Central memory CD8-positive, alpha-beta T cell (primary cell): ENCODE data around the gene OR2G6.
A peak's percentile ranks its signal among the peaks of the same experiment; 100 is the strongest.
"Not testable (repeated sequence)": the region's sequence is repeated elsewhere in the genome, so short reads cannot be mapped to it uniquely, and the experiment has no call there.

Experiments used
- ATAC-seq: fragments of 150-1000 bp; cut with Tn5 transposase; replicated peaks from 2 replicates; pipeline ENCODE4 v1.10.0; 2022; ENCODE audit warnings: mild to moderate bottlenecking, moderate FRiP score, moderate number of reproducible peaks; ENCODE audit not compliant: poor library complexity, severe bottlenecking; ENCODE audit errors: extremely low read depth
- DNase-seq, 2 donors: peaks; one replicate each; pipeline ENCODE4 v3.0.0; 2021; ENCODE audit warnings: low spot score in 2 of 2
- H3K27ac Mint-ChIP-seq: one replicate; pipeline ENCODE4 v1.8.0; 2022; ENCODE audit warnings: low read depth, mild to moderate bottlenecking, moderate library complexity, mixed read lengths
- H3K27me3 Mint-ChIP-seq: one replicate; pipeline ENCODE4 v1.8.0; 2022; ENCODE audit warnings: mixed read lengths
- H3K36me3 Mint-ChIP-seq: one replicate; pipeline ENCODE4 v1.8.0; 2022; ENCODE audit warnings: mild to moderate bottlenecking, moderate library complexity, mixed read lengths; ENCODE audit not compliant: insufficient read depth
- H3K4me1 Mint-ChIP-seq: one replicate; pipeline ENCODE4 v1.8.0; 2022; ENCODE audit warnings: mixed read lengths
- H3K4me3 Mint-ChIP-seq: one replicate; pipeline ENCODE4 v1.8.0; 2022; ENCODE audit warnings: mild to moderate bottlenecking, moderate library complexity, mixed read lengths
- H3K9me3 Mint-ChIP-seq: one replicate; pipeline ENCODE4 v1.8.0; 2022; ENCODE audit warnings: mixed read lengths

Gene OR2G6

GRCh38 chr1:248537449-248537848 is 29.6 kb downstream of the OR2G6 start:
- not testable (repeated sequence) for ATAC-seq, H3K36me3 Mint-ChIP-seq, DNase-seq, H3K4me1 Mint-ChIP-seq, H3K4me3 Mint-ChIP-seq, H3K27ac Mint-ChIP-seq, H3K9me3 Mint-ChIP-seq, H3K27me3 Mint-ChIP-seq

- not testable (repeated sequence) for H3K27me3 Mint-ChIP-seq, H3K27ac Mint-ChIP-seq, H3K36me3 Mint-ChIP-seq, H3K4me1 Mint-ChIP-seq, H3K9me3 Mint-ChIP-seq, H3K4me3 Mint-ChIP-seq, DNase-seq, ATAC-seq
Measured at GRCh38 chr1:248547383-248547782, 39.5 kb downstream of the OR2G6 start.

- H3K27ac Mint-ChIP-seq, H3K9me3 Mint-ChIP-seq, ATAC-seq, H3K36me3 Mint-ChIP-seq, H3K4me1 Mint-ChIP-seq, H3K4me3 Mint-ChIP-seq, H3K27me3 Mint-ChIP-seq, DNase-seq: not testable (repeated sequence)
Measured at GRCh38 chr1:248551027-248551426, 43.2 kb downstream of the OR2G6 start.

GRCh38 chr1:248562672-248563071 is 54.8 kb downstream of the OR2G6 start, which contains the start of gene OR2T29:
Gene OR2T29 (minus strand): TSS chr1:248562772. CDS start chr1:248559491, 3,281 bp downstream.
- DNase-seq, H3K4me3 Mint-ChIP-seq, ATAC-seq, H3K27ac Mint-ChIP-seq, H3K9me3 Mint-ChIP-seq, H3K27me3 Mint-ChIP-seq, H3K36me3 Mint-ChIP-seq: not testable (repeated sequence)
- H3K4me1 Mint-ChIP-seq = peaks cover 11% of the 10 kb centered on the region

GRCh38 chr1:248565530-248566373 is 57.9 kb downstream of the OR2G6 start:
- H3K9me3 Mint-ChIP-seq, DNase-seq, ATAC-seq, H3K36me3 Mint-ChIP-seq: not testable (repeated sequence)
- H3K4me1 Mint-ChIP-seq = peaks cover 11% of the 10 kb centered on the region
- peak overlapping the region; percentile 64 for H3K4me3 Mint-ChIP-seq
- peaks cover 11% of the 10 kb centered on the region for H3K27me3 Mint-ChIP-seq
- peak overlapping the region; percentile 14 for H3K27ac Mint-ChIP-seq

GRCh38 chr1:248569049-248569448 is 61.2 kb downstream of the OR2G6 start:
- H3K27ac Mint-ChIP-seq, H3K36me3 Mint-ChIP-seq, H3K9me3 Mint-ChIP-seq, H3K4me3 Mint-ChIP-seq, ATAC-seq, DNase-seq: not testable (repeated sequence)
- Mint-ChIP-seq H3K4me1 (peaks cover 11% of the 10 kb centered on the region), H3K27me3 (peaks cover 11% of the 10 kb centered on the region)

- DNase-seq, H3K36me3 Mint-ChIP-seq, H3K9me3 Mint-ChIP-seq, H3K4me1 Mint-ChIP-seq, H3K27ac Mint-ChIP-seq, ATAC-seq, H3K4me3 Mint-ChIP-seq: not testable (repeated sequence)
- peaks cover 19% of the 10 kb centered on the region for H3K27me3 Mint-ChIP-seq
Measured at GRCh38 chr1:248570811-248571210, 62.9 kb downstream of the OR2G6 start.

GRCh38 chr1:248572049-248572448 is 64.2 kb downstream of the OR2G6 start:
- peaks cover 30% of the 10 kb centered on the region for H3K27me3 Mint-ChIP-seq
- ATAC-seq, H3K27ac Mint-ChIP-seq, H3K4me1 Mint-ChIP-seq, H3K36me3 Mint-ChIP-seq, H3K4me3 Mint-ChIP-seq, H3K9me3 Mint-ChIP-seq, DNase-seq: not testable (repeated sequence)

- ATAC-seq, H3K9me3 Mint-ChIP-seq, H3K27ac Mint-ChIP-seq, DNase-seq, H3K4me1 Mint-ChIP-seq, H3K36me3 Mint-ChIP-seq, H3K4me3 Mint-ChIP-seq: not testable (repeated sequence)
- H3K27me3 Mint-ChIP-seq = peaks cover 34% of the 10 kb centered on the region
Measured at GRCh38 chr1:248573856-248574255, 66.0 kb downstream of the OR2G6 start.

GRCh38 chr1:248574657-248575056 is 66.8 kb downstream of the OR2G6 start, which contains the start of gene OR2T34:
Gene OR2T34 (minus strand): TSS chr1:248574757. CDS start chr1:248574757, 0 bp downstream.
- not testable (repeated sequence) for H3K36me3 Mint-ChIP-seq, ATAC-seq, H3K27ac Mint-ChIP-seq, DNase-seq, H3K4me1 Mint-ChIP-seq, H3K9me3 Mint-ChIP-seq, H3K4me3 Mint-ChIP-seq
- peaks cover 26% of the 10 kb centered on the region for H3K27me3 Mint-ChIP-seq

GRCh38 chr1:248576260-248576980 is 68.5 kb downstream of the OR2G6 start:
- DNase-seq (no peak), ATAC-seq (no peak)
- Mint-ChIP-seq H3K36me3 (no peaks in the 10 kb centered on the region), H3K4me1 (no peaks in the 10 kb centered on the region), H3K9me3 (no peaks in the 10 kb centered on the region), H3K4me3 (no peak overlapping the region), H3K27ac (no peak overlapping the region), H3K27me3 (peaks cover 26% of the 10 kb centered on the region)
